WTC11 (cell line): Measurements from ENCODE around the gene FALEC. TPM values are rescaled to one million over a fixed set of nuclear protein-coding genes. Genes with fewer than 3 reads are reported as not detected.
A peak's percentile ranks its signal among the peaks of the same experiment; 100 is the strongest.

Experiments used
- ATF1 ChIP-seq: sonication (generic); formaldehyde crosslinking; IDR thresholded peaks from 2 replicates; pipeline ENCODE4 v1.8.1; 2023; ENCODE audit warnings: mild to moderate bottlenecking, moderate library complexity, missing genetic modification reagents
- CREB1 ChIP-seq: sonication (generic); formaldehyde crosslinking; IDR thresholded peaks from 2 replicates; pipeline ENCODE4 v1.8.0; 2023; ENCODE audit warnings: mild to moderate bottlenecking, missing genetic modification reagents
- E2F1 ChIP-seq: sonication (generic); formaldehyde crosslinking; IDR thresholded peaks from 2 replicates; pipeline ENCODE4 v1.8.0; 2022; ENCODE audit warnings: mild to moderate bottlenecking, missing genetic modification reagents
- E2F4 ChIP-seq: sonication (generic); formaldehyde crosslinking; IDR thresholded peaks from 2 replicates; pipeline ENCODE4 v1.8.1; 2022; ENCODE audit warnings: low read depth, mild to moderate bottlenecking, moderate library complexity, missing genetic modification reagents, borderline replicate concordance
- ERG ChIP-seq: fragments of 250-450 bp; sonication (Bioruptor Pico); IDR thresholded peaks from 2 replicates; pipeline ENCODE4 v1.8.0; 2021; ENCODE audit warnings: mild to moderate bottlenecking
- FOXK1 ChIP-seq: sonication (generic); formaldehyde crosslinking; IDR thresholded peaks from 2 replicates; pipeline ENCODE4 v1.8.0; 2022; ENCODE audit warnings: mild to moderate bottlenecking, moderate library complexity, missing genetic modification reagents
- FOXP1 ChIP-seq: sonication (generic); formaldehyde crosslinking; IDR thresholded peaks from 2 replicates; pipeline ENCODE4 v1.8.0; 2022; ENCODE audit warnings: missing genetic modification reagents, mild to moderate bottlenecking, moderate library complexity, borderline replicate concordance
- GABPB1 ChIP-seq: sonication (generic); formaldehyde crosslinking; IDR thresholded peaks from 2 replicates; pipeline ENCODE4 v1.8.1; 2023; ENCODE audit warnings: mild to moderate bottlenecking, missing genetic modification reagents
- HMGXB4 ChIP-seq: sonication (generic); formaldehyde crosslinking; IDR thresholded peaks from 2 replicates; pipeline ENCODE4 v1.8.1; 2023; ENCODE audit warnings: mild to moderate bottlenecking, moderate library complexity, missing genetic modification reagents
- IRF2 ChIP-seq: sonication (generic); formaldehyde crosslinking; IDR thresholded peaks from 2 replicates; pipeline ENCODE4 v1.8.0; 2022; ENCODE audit warnings: low read depth, missing genetic modification reagents, borderline replicate concordance
- MAX ChIP-seq: sonication (generic); formaldehyde crosslinking; IDR thresholded peaks from 2 replicates; pipeline ENCODE4 v1.8.0; 2022; ENCODE audit warnings: mild to moderate bottlenecking, missing genetic modification reagents
- MYBL2 ChIP-seq: sonication (generic); formaldehyde crosslinking; IDR thresholded peaks from 2 replicates; pipeline ENCODE4 v1.8.1; 2023; ENCODE audit warnings: mild to moderate bottlenecking, moderate library complexity, missing genetic modification reagents
- NR1H2 ChIP-seq: sonication (generic); formaldehyde crosslinking; IDR thresholded peaks from 2 replicates; pipeline ENCODE4 v1.9.0; 2021; ENCODE audit warnings: mild to moderate bottlenecking, moderate library complexity, missing genetic modification reagents
- RORB ChIP-seq: fragments of 250-450 bp; sonication (Bioruptor Pico); IDR thresholded peaks from 2 replicates; pipeline ENCODE4 v1.9.0; 2021; ENCODE audit warnings: mild to moderate bottlenecking
- SMAD3 ChIP-seq: sonication (generic); formaldehyde crosslinking; IDR thresholded peaks from 2 replicates; pipeline ENCODE4 v1.8.0; 2022; ENCODE audit warnings: missing genetic modification reagents, mild to moderate bottlenecking, borderline replicate concordance
- USF1 ChIP-seq: sonication (generic); formaldehyde crosslinking; IDR thresholded peaks from 2 replicates; pipeline ENCODE4 v1.8.0; 2022; ENCODE audit warnings: mild to moderate bottlenecking, missing genetic modification reagents
- ZBTB21 ChIP-seq: sonication (generic); formaldehyde crosslinking; IDR thresholded peaks from 2 replicates; pipeline ENCODE4 v1.8.1; 2023; ENCODE audit warnings: mild to moderate bottlenecking, missing genetic modification reagents, borderline replicate concordance
- ZMAT4 ChIP-seq: fragments of 250-450 bp; sonication (Bioruptor Pico); IDR thresholded peaks from 2 replicates; pipeline ENCODE4 v1.9.0; 2021; ENCODE audit warnings: mild to moderate bottlenecking
- ZNF232 ChIP-seq: sonication (generic); formaldehyde crosslinking; IDR thresholded peaks from 2 replicates; pipeline ENCODE4 v1.8.0; 2022; ENCODE audit warnings: mild to moderate bottlenecking, missing genetic modification reagents
- ZNF281 ChIP-seq: sonication (generic); formaldehyde crosslinking; IDR thresholded peaks from 2 replicates; pipeline ENCODE4 v1.8.0; 2023; ENCODE audit warnings: mild to moderate bottlenecking, missing genetic modification reagents
- ZNF317 ChIP-seq: sonication (generic); formaldehyde crosslinking; IDR thresholded peaks from 2 replicates; pipeline ENCODE4 v1.8.1; 2023; ENCODE audit warnings: low read depth, mild to moderate bottlenecking, moderate library complexity, missing genetic modification reagents, borderline replicate concordance
- ZNF532 ChIP-seq: fragments of 250-450 bp; sonication (Bioruptor Pico); IDR thresholded peaks from 2 replicates; pipeline ENCODE4 v1.9.0; 2021; ENCODE audit warnings: mild to moderate bottlenecking, borderline replicate concordance
- ZNF671 ChIP-seq: fragments of 250-450 bp; sonication (Bioruptor Pico); IDR thresholded peaks from 2 replicates; pipeline ENCODE4 v1.8.0; 2021; ENCODE audit warnings: mild to moderate bottlenecking
- total RNA-seq: library from RNA; stranded (reverse); gene quantifications from 3 replicates; pipeline ENCODE4 v1.2.3, GENCODE V29; 2021

The FALEC gene
- total RNA-seq, 1 experiment from 2014 or later = 1.2 TPM

GRCh38 chr1:150561254-150561973, 45.9 kb downstream of the FALEC start (continued):
- TF ChIP-seq ZMAT4 (CRISPR knock-in tag) = no peak
- 0 out of 2 replicates have a peak, but pooled peaks have one; percentile 10 for TF ChIP-seq ZNF317 (CRISPR knock-in tag)
- 0 out of 2 replicates have a peak, but pooled peaks have one; percentile 22 for TF ChIP-seq MYBL2 (CRISPR knock-in tag)
- TF ChIP-seq ERG = no peak
- TF ChIP-seq E2F1 (CRISPR knock-in tag) = 0 out of 2 replicates have a peak, but pooled peaks have one; percentile 22
- TF ChIP-seq NR1H2 = no peak
- no peak; the same call in 1 of the 2 replicates for TF ChIP-seq ZNF232 (CRISPR knock-in tag)
- no peak for TF ChIP-seq SMAD3 (CRISPR knock-in tag)
- no peak for TF ChIP-seq FOXK1 (CRISPR knock-in tag)
- TF ChIP-seq IRF2 (CRISPR knock-in tag) = no peak
- no peak for TF ChIP-seq ZBTB21 (CRISPR knock-in tag)
- no peak for TF ChIP-seq USF1 (CRISPR knock-in tag)
- TF ChIP-seq HMGXB4 (CRISPR knock-in tag) = peak; percentile 13; the same call in 1 of the 2 replicates
- no peak for TF ChIP-seq ZNF281
- no peak for TF ChIP-seq E2F4 (CRISPR knock-in tag)
- TF ChIP-seq ZNF671 = no peak
- no peak for TF ChIP-seq RORB (CRISPR knock-in tag)
- TF ChIP-seq FOXP1 = no peak; the same call in 1 of the 2 replicates
- TF ChIP-seq MAX (CRISPR knock-in tag) = peak; percentile 58; the same call in 1 of the 2 replicates
- peak; percentile 27; the same call in 1 of the 2 replicates for TF ChIP-seq GABPB1 (CRISPR knock-in tag)
- TF ChIP-seq CREB1 = no peak
- 0 out of 2 replicates have a peak, but pooled peaks have one; percentile 56 for TF ChIP-seq ZNF532 (CRISPR knock-in tag)
- TF ChIP-seq ATF1 (CRISPR knock-in tag) = no peak
